LNCaP clone FGC (cell line): ENCODE data around the gene URB1.
"Not testable (repeated sequence)": the region's sequence is repeated elsewhere in the genome, so short reads cannot be mapped to it uniquely, and the experiment has no call there.

Experiments used
- DNase-seq: peaks from one replicate; pipeline ENCODE4 v3.0.0-alpha.2; 2011; ENCODE audit warnings: low read depth
- H3K4me3 ChIP-seq: 2 replicates; pipeline ENCODE4 v1.5.1; 2011; ENCODE audit warnings: mild to moderate bottlenecking, low read depth, low read length, control low read depth
- TF ChIP-seq, protein P1 (sequence below): IDR thresholded peaks from 2 replicates; pipeline ENCODE4 v1.5.1; 2012; ENCODE audit warnings: mild to moderate bottlenecking; ENCODE audit not compliant: control insufficient read depth, insufficient read depth; ENCODE audit errors: extremely low read depth

URB1 gene

DNA sequence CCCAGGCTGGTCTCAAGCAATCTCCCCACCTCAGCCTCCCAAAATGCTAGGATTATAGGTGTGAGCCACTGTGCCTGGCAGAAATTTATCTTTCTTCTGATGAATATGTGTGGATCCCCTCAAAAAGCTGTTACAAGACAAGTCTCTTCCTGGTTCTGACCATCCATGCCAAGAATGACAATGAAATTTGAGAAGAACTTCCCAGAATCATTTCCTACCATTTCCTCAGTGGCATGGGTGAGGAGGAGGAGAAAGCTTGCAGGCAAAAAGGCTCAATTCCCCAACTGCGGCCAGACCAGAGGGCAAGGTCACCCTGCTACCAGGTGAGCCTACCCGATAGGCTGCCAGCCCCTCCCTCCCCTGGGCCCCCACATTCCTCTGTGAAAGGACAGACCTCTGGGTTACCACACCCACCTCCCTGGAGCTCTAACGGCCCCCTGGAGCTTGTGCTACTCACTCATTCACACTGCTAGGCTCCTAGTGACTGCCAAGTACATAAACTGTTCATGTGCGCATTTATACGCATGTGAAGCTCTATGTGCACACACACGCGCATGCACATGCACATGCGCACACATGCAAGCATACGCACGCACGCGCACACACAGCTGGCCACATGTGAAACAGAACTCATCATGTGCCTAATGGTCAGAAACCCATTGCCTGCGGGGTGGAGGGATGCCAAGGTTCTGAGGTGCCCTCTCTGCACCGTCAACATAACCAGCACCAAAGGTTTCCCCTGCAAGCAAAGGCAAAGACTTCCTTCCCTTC lies 77.1 kb downstream of the URB1 start:
- no peak overlapping the region for H3K4me3 ChIP-seq
- no peak for DNase-seq
- TF ChIP-seq, protein P1, sequence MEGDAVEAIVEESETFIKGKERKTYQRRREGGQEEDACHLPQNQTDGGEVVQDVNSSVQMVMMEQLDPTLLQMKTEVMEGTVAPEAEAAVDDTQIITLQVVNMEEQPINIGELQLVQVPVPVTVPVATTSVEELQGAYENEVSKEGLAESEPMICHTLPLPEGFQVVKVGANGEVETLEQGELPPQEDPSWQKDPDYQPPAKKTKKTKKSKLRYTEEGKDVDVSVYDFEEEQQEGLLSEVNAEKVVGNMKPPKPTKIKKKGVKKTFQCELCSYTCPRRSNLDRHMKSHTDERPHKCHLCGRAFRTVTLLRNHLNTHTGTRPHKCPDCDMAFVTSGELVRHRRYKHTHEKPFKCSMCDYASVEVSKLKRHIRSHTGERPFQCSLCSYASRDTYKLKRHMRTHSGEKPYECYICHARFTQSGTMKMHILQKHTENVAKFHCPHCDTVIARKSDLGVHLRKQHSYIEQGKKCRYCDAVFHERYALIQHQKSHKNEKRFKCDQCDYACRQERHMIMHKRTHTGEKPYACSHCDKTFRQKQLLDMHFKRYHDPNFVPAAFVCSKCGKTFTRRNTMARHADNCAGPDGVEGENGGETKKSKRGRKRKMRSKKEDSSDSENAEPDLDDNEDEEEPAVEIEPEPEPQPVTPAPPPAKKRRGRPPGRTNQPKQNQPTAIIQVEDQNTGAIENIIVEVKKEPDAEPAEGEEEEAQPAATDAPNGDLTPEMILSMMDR: no peak

DNA sequence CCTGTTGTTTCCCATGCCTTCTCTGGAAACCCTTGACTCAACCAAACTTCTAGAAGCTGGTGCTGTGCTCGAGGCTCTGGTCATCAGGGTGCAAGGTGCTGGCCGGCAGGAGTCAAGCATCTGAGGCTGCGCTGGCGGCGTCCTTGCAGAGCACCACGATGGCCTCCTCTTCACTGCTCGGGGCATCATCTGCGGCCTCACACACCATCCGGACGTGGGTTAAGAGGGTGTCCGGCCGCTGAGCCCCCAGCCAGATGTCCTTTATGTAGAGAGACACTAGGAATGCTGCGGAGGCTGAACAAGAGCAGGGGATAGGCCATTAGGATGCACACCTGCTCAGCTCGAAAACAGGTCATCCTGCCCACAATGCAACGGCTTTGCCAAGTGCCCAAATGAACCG lies 78.0 kb downstream of the URB1 start:
- TF ChIP-seq, protein P1: no peak
- no peak for DNase-seq
- no peak overlapping the region for H3K4me3 ChIP-seq

DNA sequence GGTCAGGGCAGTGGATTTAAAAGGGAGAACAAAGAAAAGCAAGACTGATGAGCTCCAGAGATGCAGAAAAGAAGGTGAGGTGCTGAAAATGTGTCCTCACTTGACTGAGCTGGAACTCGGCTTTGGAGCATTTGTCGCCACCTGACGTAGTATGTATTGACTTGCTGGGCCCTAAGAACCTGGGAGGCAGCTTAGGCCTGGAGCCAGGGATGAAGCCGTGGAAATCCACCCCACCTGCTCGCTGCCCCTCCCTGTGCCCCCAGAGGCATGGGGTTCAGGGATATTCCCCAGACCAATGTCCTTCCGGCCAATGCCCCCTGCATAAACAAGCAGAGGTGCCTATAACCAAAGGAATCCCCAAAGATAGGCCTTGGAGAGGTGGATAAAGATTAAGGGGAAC lies 79.8 kb downstream of the URB1 start:
- DNase-seq: no peak
- H3K4me3 ChIP-seq: no peak overlapping the region
- TF ChIP-seq, protein P1: no peak

DNA sequence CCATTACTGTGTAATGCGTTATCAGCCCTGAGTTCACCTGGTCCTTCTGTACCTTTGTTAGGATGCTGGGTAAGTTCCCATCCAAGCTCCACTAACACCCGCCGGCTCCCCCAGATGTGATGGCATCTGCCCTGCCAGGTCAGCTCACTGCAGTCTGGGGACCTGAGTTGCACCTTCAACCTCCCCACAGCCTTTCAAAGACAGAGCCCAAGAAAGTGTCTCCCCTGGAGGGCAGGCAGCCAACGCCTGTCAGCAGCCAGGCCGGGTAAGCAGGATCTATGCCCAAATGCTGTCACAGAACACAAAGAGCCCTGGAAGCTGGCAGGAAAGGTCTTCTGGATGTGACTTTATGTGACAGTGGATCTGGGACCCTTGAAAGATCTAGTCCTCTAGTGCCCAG lies 80.5 kb downstream of the URB1 start:
- DNase-seq: no peak
- no peak overlapping the region for H3K4me3 ChIP-seq
- TF ChIP-seq, protein P1: no peak

DNA sequence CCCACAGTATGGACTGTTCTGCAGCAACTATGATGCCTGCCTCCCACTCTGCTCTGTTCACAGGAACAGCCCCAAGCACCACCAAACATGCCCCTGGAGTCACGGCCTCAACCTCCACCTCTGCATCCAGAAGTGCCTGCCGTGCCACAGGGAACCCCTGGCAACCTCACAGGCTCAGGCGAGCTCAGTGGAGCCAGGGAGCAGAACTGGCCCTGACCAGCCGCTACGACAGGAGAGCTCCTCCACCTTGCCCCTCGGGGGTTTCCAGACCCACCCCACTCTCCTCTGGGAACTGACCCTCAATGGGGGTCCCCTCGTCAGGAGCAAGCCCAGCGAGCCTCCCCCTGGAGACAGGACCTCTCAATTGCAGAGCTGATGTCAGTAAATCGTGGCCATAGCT lies 81.2 kb downstream of the URB1 start:
- TF ChIP-seq, protein P1: no peak

DNA sequence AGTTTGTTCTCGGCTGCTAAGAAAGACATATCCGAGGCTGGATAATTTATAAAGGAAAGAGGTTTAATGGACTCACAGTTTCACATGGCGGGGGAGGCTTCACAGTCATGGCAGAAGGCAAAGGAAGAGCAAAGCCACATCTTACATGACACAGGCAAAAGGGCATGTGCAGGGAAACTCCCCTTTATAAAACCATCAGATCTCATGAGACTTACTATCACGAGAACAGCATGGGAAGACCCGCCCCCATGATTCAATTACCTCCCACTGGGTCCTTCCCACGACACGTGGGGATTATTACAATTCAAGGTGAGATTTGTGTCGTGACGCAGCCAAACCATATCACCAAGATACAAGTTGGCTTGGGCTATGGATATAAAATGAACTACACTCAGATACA lies 81.8 kb downstream of the URB1 start:
- not testable (repeated sequence) for H3K4me3 ChIP-seq, DNase-seq

More for the DNA sequence above, 81.2 kb downstream of the URB1 start:
- no peak overlapping the region for H3K4me3 ChIP-seq
- no peak for DNase-seq

DNA sequence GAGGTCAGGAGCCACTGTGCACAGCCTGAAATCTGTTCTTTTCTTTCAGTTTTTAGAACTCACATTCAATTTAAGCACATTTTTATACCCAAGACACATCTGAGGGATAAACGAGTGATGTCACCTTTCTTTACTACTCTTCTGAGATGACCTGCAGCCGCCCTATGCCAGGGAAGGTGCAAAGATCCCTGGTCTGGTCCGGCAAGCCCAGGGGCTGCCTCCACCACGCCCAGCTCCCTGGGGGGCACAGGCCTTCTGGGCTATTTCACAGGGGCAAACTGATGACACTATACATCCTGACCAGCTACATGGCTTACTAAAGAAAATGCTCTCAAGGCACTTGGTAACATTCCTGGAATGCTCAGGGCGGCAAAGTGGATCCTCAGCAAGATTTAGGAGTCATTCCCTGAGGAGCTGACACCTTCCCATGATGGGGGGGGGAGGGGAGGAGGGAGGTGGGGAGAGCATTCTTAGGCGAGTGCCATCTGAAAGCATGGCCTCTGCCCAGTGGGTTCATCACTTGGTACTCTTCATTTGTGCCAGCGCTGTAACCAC lies 82.8 kb downstream of the URB1 start:
- TF ChIP-seq, protein P1: no peak
- H3K4me3 ChIP-seq: no peak overlapping the region
- no peak for DNase-seq
